Erythroblast (primary cell): ENCODE data around the gene PKDCC.

Source experiments
- GATA1 ChIP-seq: IDR thresholded peaks from 2 replicates; pipeline ENCODE4 v1.6.1; 2011; ENCODE audit warnings: low read depth, mild to moderate bottlenecking, control low read depth, low read length, moderate library complexity
- POLR2A ChIP-seq: IDR thresholded peaks from 2 replicates; pipeline ENCODE4 v1.6.1; 2011; ENCODE audit warnings: mild to moderate bottlenecking, low read length

GRCh38 chr2:42069568-42069967, 21.7 kb downstream of the PKDCC start:
- TF ChIP-seq GATA1, result no peak
- TF ChIP-seq POLR2A, result no peak
